ENCODE measurements around the gene GAD2. TPM values are rescaled to one million over a fixed set of nuclear protein-coding genes. Genes with fewer than 3 reads are reported as not detected.

The GAD2 gene
- total and polyA plus RNA-seq, 9 of the 15 experiments (the other 6 are each of a cell fraction or from before 2014, with no cell fraction given) = not detected

DNA sequence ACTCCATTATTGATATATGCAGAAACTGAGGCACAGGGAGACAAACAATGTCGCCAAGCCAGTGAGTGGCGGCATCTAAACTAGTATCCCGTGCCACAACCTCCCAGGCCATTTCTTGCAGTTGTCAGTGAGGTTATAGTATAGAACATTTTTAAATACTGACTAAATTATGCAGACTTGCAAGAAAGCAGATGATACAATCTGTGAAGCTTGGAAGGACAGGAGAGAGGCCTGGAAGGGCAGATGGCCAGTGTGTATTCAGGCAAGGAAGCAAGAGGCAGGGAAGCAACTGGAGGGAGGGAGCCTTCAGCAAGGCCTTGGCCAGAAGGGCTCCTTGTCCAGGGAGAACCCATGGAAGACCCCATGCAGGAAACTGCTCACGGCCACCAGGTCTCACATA lies 111.2 kb downstream of the GAD2 start:
- no peaks in the 10 kb centered on the region for H3K27me3 ChIP-seq (ENCODE audit: control insufficient read depth in 2 of 2, insufficient read depth in 2 of 2, low read length in 2 of 2)
- FAIRE-seq (no peak), DNase-seq (ENCODE audit: extremely low read depth in 1 of 4, low spot score in 3 of 4) (no peak), ATAC-seq (no peak)
- BruUV-seq (replicated peaks) = no TSS peak
- H3K9me3 ChIP-seq (replicated peaks; ENCODE audit: control insufficient read depth, insufficient read depth, low read depth, low read length) = no peaks in the 10 kb centered on the region
- CTCF ChIA-PET (ENCODE audit: low intra/inter-chr PET ratio) = no interaction called here
- H3K27ac ChIP-seq (ENCODE audit: extremely low read depth, low read depth, low read length) = no peak overlapping the region
- no peak overlapping the region for H3K9ac ChIP-seq (ENCODE audit: insufficient read depth in 1 of 2, low read depth in 2 of 2, low read length in 2 of 2)
- in situ Hi-C loops (cut with MboI) = no loop called here
- POLR2A ChIA-PET = interaction anchor here (0.6 to 0.7 kb wide), 2 partner anchors 416 to 1957 kb away, joined by 3 read pairs; no protein-coding TSS in a partner anchor
- no peaks in the 10 kb centered on the region for H4K20me1 ChIP-seq (replicated peaks; ENCODE audit: control insufficient read depth, insufficient read depth, low read length)
- H3K4me1 ChIP-seq (replicated peaks in 1 of 2; ENCODE audit: control insufficient read depth in 2 of 2, insufficient read depth in 2 of 2, low read length in 2 of 2) = no peaks in the 10 kb centered on the region
- H2AFZ ChIP-seq (ENCODE audit: low read depth, low read length) = no peak overlapping the region
- 3% methylated on average over 4 of the region's 4 CpGs for WGBS (ENCODE audit: insufficient coverage, low coverage, missing lambda C conversion rate)
- H3K4me3 ChIP-seq = no peak overlapping the region
- H3K79me2 ChIP-seq (ENCODE audit: control insufficient read depth, insufficient read depth, low read length) = no peaks in the 10 kb centered on the region
- no peak overlapping the region for H3K4me2 ChIP-seq (ENCODE audit: insufficient read depth, low read length)
- no peaks in the 10 kb centered on the region for H3K36me3 ChIP-seq (ENCODE audit: control insufficient read depth, insufficient read depth, low read length)
- TF ChIP-seq CHD2 (IDR thresholded peaks at IDR 0.05; ENCODE audit: low read depth, low read length) = no peak
- no peak for TF ChIP-seq FIP1L1 (IDR thresholded peaks at IDR 0.05; ENCODE audit: low read depth, low read length, poor library complexity, severe bottlenecking)
- TF ChIP-seq TAF15 (IDR thresholded peaks at IDR 0.05; ENCODE audit: low read depth, low read length) = no peak
- no peak for TF ChIP-seq ZNF785 (CRISPR knock-in tag; IDR thresholded peaks at IDR 0.05)
- TF ChIP-seq KDM4B (IDR thresholded peaks at IDR 0.05; ENCODE audit: borderline replicate concordance in 2 of 2, low read depth in 1 of 2) = no peak
- no peak for TF ChIP-seq ARNT (IDR thresholded peaks at IDR 0.05)
- no peak for TF ChIP-seq RBM25 (IDR thresholded peaks at IDR 0.05; ENCODE audit: low read depth, low read length, severe bottlenecking)
- TF ChIP-seq, protein P1, sequence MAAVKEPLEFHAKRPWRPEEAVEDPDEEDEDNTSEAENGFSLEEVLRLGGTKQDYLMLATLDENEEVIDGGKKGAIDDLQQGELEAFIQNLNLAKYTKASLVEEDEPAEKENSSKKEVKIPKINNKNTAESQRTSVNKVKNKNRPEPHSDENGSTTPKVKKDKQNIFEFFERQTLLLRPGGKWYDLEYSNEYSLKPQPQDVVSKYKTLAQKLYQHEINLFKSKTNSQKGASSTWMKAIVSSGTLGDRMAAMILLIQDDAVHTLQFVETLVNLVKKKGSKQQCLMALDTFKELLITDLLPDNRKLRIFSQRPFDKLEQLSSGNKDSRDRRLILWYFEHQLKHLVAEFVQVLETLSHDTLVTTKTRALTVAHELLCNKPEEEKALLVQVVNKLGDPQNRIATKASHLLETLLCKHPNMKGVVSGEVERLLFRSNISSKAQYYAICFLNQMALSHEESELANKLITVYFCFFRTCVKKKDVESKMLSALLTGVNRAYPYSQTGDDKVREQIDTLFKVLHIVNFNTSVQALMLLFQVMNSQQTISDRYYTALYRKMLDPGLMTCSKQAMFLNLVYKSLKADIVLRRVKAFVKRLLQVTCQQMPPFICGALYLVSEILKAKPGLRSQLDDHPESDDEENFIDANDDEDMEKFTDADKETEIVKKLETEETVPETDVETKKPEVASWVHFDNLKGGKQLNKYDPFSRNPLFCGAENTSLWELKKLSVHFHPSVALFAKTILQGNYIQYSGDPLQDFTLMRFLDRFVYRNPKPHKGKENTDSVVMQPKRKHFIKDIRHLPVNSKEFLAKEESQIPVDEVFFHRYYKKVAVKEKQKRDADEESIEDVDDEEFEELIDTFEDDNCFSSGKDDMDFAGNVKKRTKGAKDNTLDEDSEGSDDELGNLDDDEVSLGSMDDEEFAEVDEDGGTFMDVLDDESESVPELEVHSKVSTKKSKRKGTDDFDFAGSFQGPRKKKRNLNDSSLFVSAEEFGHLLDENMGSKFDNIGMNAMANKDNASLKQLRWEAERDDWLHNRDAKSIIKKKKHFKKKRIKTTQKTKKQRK (IDR thresholded peaks at IDR 0.05; ENCODE audit: borderline replicate concordance, low read depth, low read length) = no peak
- TF ChIP-seq, protein P2, sequence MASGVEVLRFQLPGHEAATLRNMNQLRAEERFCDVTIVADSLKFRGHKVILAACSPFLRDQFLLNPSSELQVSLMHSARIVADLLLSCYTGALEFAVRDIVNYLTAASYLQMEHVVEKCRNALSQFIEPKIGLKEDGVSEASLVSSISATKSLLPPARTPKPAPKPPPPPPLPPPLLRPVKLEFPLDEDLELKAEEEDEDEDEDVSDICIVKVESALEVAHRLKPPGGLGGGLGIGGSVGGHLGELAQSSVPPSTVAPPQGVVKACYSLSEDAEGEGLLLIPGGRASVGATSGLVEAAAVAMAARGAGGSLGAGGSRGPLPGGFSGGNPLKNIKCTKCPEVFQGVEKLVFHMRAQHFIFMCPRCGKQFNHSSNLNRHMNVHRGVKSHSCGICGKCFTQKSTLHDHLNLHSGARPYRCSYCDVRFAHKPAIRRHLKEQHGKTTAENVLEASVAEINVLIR (CRISPR knock-in tag; IDR thresholded peaks at IDR 0.05) = no peak
- no peak for TF ChIP-seq DPF2 (IDR thresholded peaks at IDR 0.05)
- no peak for TF ChIP-seq SRSF3 (IDR thresholded peaks at IDR 0.05; ENCODE audit: insufficient read depth, low read length)
- TF ChIP-seq, protein P3, sequence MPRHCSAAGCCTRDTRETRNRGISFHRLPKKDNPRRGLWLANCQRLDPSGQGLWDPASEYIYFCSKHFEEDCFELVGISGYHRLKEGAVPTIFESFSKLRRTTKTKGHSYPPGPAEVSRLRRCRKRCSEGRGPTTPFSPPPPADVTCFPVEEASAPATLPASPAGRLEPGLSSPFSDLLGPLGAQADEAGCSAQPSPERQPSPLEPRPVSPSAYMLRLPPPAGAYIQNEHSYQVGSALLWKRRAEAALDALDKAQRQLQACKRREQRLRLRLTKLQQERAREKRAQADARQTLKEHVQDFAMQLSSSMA (CRISPR knock-in tag; IDR thresholded peaks at IDR 0.05) = no peak
- no peaks in the 10 kb centered on the region for H3K9me1 ChIP-seq (ENCODE audit: control insufficient read depth, insufficient read depth, low read length)
- intact Hi-C loops (cut with micrococcal nuclease) = no loop called here

All from K562 (cell line).